Motor neuron (in vitro differentiated cells): ENCODE results near the gene SI. TPM values are rescaled to one million over a fixed set of nuclear protein-coding genes. Genes with fewer than 3 reads are reported as not detected.
"Not testable (repeated sequence)": the region's sequence is repeated elsewhere in the genome, so short reads cannot be mapped to it uniquely, and the experiment has no call there.

Source experiments
- ATAC-seq, 8 experiments: fragments of 200-7000 bp; cut with Tn5 transposase; replicated peaks in 6 of 8; 2 replicates each; pipeline ENCODE4 v1.8.0; 2021; ENCODE audit warnings: mild to moderate bottlenecking in 8 of 8, moderate library complexity in 8 of 8
- H3K27ac ChIP-seq, 2 donors: fragments of 250-450 bp; sonication (Bioruptor Pico); 2 replicates each; pipeline ENCODE4 v1.9.0; 2021; ENCODE audit warnings: antibody characterized with exemption in 2 of 2, mild to moderate bottlenecking in 2 of 2, moderate library complexity in 1 of 2
- H3K4me1 ChIP-seq, 2 donors: fragments of 250-450 bp; sonication (Bioruptor Pico); replicated peaks in 1 of 2; 2 replicates each; pipeline ENCODE4 v1.6.1; 2021; ENCODE audit warnings: antibody characterized with exemption in 2 of 2, mild to moderate bottlenecking in 2 of 2, moderate library complexity in 1 of 2
- H3K4me3 ChIP-seq, 5 donors: fragments of 250-450 bp; sonication (Bioruptor Pico); 2 replicates each; pipeline ENCODE4 v1.9.0; 2021; ENCODE audit warnings: antibody characterized with exemption in 5 of 5, mild to moderate bottlenecking in 5 of 5, moderate library complexity in 4 of 5
- WGBS, 10 experiments: fragments of 450-650 bp; shearing (Covaris generic); methylation state at CpG; one replicate each; pipeline ENCODE4 v1.0.0; 2022; 5-methylcytosine and 5-hydroxymethylcytosine counted together
- in situ Hi-C, 9 experiments: fragments of 400-800 bp; cut with MboI; loops; one replicate each; pipeline ENCODE4 v1.15.0; 2021; ENCODE audit warnings: low sequenced_read_pairs in 9 of 9, low pct_unique_long_range_greater_than_20kb in 2 of 9; ENCODE audit not compliant: unreplicated experiment in 9 of 9
- total RNA-seq, 8 experiments: library from RNA; unstranded; fragments of 300-600 nt; gene quantifications; 2 replicates each; pipeline versions ENCODE4 v1.2.3 to v1.2.4, GENCODE V29; 2022

Gene SI
- total RNA-seq = under 1 TPM in 1 of 8 experiments, not detected in 7; 0.04 TPM

- Histone ChIP-seq H3K27ac (no peak within 1 kb of the TSS), H3K4me3 (no peak within 1 kb of the TSS), H3K4me1 (no peaks in the 10 kb centered on the region)
- ATAC-seq = no peak
- in situ Hi-C loops = no loop called here
Observed at GRCh38 chr3:165078293-165078692, at the start of gene SI. Gene SI, minus strand, starts transcription at chr3:165078496. Its CDS starts 2,484 bp downstream, at chr3:165076012.

DNA sequence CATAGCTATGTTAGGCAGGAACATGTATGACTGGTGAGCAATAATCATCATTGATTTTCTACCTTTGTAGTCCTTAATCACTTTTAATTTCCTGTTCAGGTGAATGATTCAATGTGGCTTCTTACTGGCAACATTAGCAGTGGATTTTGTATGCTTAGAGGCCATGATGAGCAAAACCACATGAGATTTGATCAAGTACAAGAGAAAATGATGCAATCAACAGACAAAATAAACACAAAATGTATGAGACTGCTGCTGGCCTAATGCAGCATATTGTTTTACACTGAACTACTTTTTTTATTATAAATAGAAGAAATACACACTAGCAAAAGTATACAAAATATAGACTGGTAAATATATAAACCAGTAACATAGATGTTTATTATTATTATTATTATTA, 47.5 kb upstream of the SI start:
- Histone ChIP-seq H3K4me3 (no peak overlapping the region), H3K27ac (no peak overlapping the region), H3K4me1 (no peaks in the 10 kb centered on the region)
- in situ Hi-C loops = no loop called here
- no peak for ATAC-seq

DNA sequence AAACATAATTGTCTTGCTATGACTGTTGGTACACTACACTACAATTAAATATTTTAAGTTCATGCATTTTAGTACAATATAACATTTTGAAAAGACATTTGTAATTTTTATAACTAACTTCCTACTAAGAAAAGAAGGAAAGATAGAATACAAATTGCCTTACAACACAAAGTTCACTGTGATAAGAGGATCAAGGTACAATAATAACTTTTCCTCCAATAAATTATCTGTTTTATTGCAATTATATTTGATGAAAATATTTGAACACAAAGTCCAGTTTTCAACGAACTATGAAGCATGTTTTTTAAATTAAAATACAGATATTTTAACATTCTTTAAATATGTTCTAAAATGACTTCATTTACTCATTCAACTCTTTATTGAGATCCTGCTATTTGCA, 33.1 kb upstream of the SI start:
- ATAC-seq = no peak
- no peak overlapping the region for H3K4me3 ChIP-seq
- WGBS, 10 experiments = 0 to 70% (median 12%) methylated on average over 1 of the region's 1 CpG; no CpG with 5 or more reads in 2 of the 10 experiments
- no peak overlapping the region for H3K27ac ChIP-seq
- H3K4me1 ChIP-seq = no peaks in the 10 kb centered on the region
- in situ Hi-C loops = no loop called here

DNA sequence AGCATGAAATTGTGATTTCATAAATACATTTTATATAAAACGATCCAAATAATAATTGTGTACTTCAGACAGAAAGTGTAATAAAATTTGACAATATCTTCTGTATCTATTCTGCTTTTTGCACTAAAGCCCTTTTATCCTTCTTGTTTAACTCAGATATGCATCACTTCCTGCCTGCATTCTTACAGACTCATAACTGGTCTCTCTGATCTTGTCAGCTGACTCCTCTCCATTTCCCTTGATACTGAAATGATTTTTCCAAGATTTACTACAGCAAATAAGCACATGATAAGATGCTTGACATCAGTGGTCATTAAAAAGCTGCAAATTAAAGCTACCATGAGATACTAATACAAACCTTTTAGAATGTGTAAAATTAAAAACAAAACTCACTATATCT, 25.3 kb upstream of the SI start:
- no peak overlapping the region for H3K4me3 ChIP-seq
- no peak overlapping the region for H3K27ac ChIP-seq
- H3K4me1 ChIP-seq = no peaks in the 10 kb centered on the region
- no peak for ATAC-seq
- WGBS, 10 experiments = 0 to 100% (median 64%) methylated on average over 1 of the region's 1 CpG; no CpG with 5 or more reads in 1 of the 10 experiments
- in situ Hi-C loops = no loop called here

GRCh38 chr3:165082650-165083049, 4.4 kb upstream of the SI start:
- no peak for ATAC-seq
- Histone ChIP-seq H3K4me1 (no peaks in the 10 kb centered on the region), H3K4me3 (no peak overlapping the region), H3K27ac (no peak overlapping the region)
- in situ Hi-C loops = no loop called here

- no peak overlapping the region for H3K27ac ChIP-seq
- no peaks in the 10 kb centered on the region for H3K4me1 ChIP-seq
- WGBS, 10 experiments = 0 to 80% (median 18%) methylated on average over 1 of the region's 1 CpG; no CpG with 5 or more reads in 2 of the 10 experiments
- no peak overlapping the region for H3K4me3 ChIP-seq
- ATAC-seq = no peak
- in situ Hi-C loops = no loop called here
Observed at GRCh38 chr3:165081183-165081582, 2.9 kb upstream of the SI start.

DNA sequence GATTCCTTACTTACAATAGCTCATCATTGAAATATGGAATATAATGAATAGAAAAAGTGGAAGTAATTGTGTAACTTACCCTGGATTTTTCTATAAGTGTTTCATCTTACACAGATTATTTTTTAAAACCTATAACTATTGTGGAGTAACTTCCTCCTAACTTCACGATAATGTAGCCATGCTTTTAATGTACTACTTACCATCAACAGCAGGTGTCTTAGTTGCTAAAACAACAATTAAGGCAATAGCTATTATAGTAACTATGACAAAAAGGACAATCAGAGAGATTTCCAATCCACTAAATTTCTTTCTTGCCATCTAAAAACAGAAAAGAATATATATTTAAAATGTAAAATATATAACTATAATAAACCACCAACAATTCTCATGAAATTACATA, 2.6 kb downstream of the SI start:
- H3K27ac ChIP-seq = no peak overlapping the region
- H3K4me3 ChIP-seq = no peak overlapping the region
- no peaks in the 10 kb centered on the region for H3K4me1 ChIP-seq
- WGBS, 10 experiments = 0 to 100% (median 68%) methylated on average over 1 of the region's 1 CpG; no CpG with 5 or more reads in 2 of the 10 experiments
- in situ Hi-C loops = no loop called here
- ATAC-seq = no peak

DNA sequence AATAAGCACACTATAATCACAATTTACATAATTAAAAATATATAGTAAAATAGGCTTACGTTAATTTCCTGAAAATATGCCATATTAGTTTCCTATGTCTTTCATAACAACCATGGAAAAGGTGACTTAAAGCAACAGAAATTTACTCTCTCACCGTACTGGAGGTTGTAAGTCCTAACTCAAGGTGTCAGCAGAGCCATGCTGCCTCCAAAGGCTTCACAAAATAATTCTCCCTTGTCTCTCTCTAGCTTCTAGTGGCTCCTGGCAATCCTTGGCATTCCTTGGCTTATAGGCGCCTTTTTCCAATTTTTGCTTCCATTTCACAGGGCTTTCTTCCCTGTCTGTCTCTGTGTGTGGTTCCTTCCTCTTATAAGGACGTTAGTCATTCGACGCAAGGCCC, 7.6 kb downstream of the SI start:
- Histone ChIP-seq H3K4me1 (no peaks in the 10 kb centered on the region), H3K27ac (no peak overlapping the region), H3K4me3 (no peak overlapping the region)
- in situ Hi-C loops = no loop called here
- ATAC-seq = no peak
- 21 to 100% (median 66%) methylated on average over 2 to 6 of the region's 6 CpGs for WGBS, 10 experiments

DNA sequence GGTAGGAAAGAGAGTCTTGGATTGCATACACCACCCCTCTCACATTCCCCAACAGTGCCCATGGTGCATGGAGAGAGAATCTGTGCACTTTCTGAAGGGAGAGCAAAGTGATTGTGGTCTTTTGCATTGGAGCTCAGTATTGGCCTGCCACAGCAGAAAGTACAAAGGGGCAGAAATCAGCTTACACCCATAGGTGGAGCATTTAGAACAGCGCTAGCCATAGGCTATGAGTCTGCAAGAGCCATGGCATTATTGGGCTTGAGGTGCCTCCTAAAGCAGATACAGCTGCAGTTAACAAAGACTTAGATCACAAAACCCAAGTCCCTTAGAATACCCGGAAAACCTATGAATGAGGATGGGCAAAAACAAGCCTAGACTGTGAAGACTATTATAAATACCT, 21.8 kb downstream of the SI start:
- Histone ChIP-seq H3K4me3 (no peak overlapping the region), H3K27ac (no peak overlapping the region), H3K4me1 (no peaks in the 10 kb centered on the region)
- in situ Hi-C loops = no loop called here
- WGBS, 10 experiments = 20 to 100% (median 86%) methylated on average over 1 of the region's 2 CpGs; no CpG with 5 or more reads in 6 of the 10 experiments
- ATAC-seq = no peak

DNA sequence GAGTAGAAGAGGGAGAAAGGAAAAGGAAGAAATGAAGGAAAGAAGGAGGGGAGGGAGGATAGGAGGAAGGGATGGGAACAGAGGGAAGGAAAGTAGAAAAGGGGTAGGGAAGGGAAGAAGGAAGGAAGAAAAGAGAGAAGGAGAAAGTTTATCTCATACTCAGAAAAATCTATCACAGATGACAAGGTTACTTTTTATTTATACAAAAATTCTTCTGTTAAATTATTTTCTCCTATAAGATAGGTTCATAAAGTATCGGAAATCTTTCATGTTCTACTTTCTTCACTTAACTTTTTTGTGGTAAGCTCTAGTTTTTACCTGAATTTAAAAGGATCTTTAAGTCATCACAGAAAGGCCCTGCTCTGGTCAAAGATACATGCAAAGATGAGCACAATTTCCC, 38.1 kb downstream of the SI start:
- 6 to 100% (median 91%) methylated on average over 1 of the region's 1 CpG for WGBS, 10 experiments

GRCh38 chr3:165011557-165011956, 66.7 kb downstream of the SI start:
- no peak for ATAC-seq
- no peak overlapping the region for H3K4me3 ChIP-seq
- in situ Hi-C loops = no loop called here

More for the DNA sequence above, 38.1 kb downstream of the SI start:
- no peaks in the 10 kb centered on the region for H3K4me1 ChIP-seq
- in situ Hi-C loops = no loop called here
- no peak overlapping the region for H3K4me3 ChIP-seq
- ATAC-seq = no peak
- H3K27ac ChIP-seq = no peak overlapping the region

DNA sequence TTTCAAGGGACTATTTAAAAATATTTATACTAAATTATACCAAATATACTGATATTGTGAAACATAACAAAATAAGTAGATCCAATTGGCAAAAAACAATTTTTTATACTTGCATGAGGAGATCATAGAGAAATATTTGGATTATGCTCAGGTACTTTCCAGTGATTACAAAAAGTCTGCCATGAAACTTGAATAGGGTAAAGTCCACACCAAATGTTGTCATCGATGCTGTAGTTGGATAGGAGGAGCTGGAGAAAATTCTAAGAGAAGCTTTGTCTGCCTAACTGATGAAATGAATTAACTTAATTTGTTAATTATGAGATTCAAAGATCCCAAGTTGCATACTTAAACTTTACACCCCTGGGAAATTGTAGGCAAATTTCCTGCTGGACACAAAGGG, 93.3 kb downstream of the SI start:
- in situ Hi-C loops = no loop called here
- H3K4me3 ChIP-seq = no peak overlapping the region
- no peaks in the 10 kb centered on the region for H3K4me1 ChIP-seq
- no peak for ATAC-seq
- no peak overlapping the region for H3K27ac ChIP-seq
- WGBS, 10 experiments = 0 to 100% (median 67%) methylated on average over 1 of the region's 1 CpG; no CpG with 5 or more reads in 2 of the 10 experiments

More at GRCh38 chr3:165011557-165011956, 66.7 kb downstream of the SI start:
- 64 to 100% (median 80%) methylated on average over 2 to 3 of the region's 3 CpGs; no CpG with 5 or more reads in 1 of the 10 experiments for WGBS, 10 experiments
- Histone ChIP-seq H3K4me1 (no peaks in the 10 kb centered on the region), H3K27ac (no peak overlapping the region)

- ATAC-seq = no peak
- Histone ChIP-seq H3K4me3 (no peak overlapping the region), H3K4me1 (no peaks in the 10 kb centered on the region), H3K27ac (no peak overlapping the region)
- in situ Hi-C loops = no loop called here
- 5 to 100% (median 78%) methylated on average over 2 to 5 of the region's 6 CpGs for WGBS, 10 experiments
Observed at GRCh38 chr3:164962610-164963009, 115.7 kb downstream of the SI start.

- no peak overlapping the region for H3K4me3 ChIP-seq
- in situ Hi-C loops = no loop called here
- 3 to 100% (median 87%) methylated on average over 1 to 3 of the region's 3 CpGs for WGBS, 10 experiments
- H3K4me1 ChIP-seq = no peaks in the 10 kb centered on the region
- no peak overlapping the region for H3K27ac ChIP-seq
- no peak for ATAC-seq
Observed at GRCh38 chr3:164952966-164953365, 125.3 kb downstream of the SI start.

DNA sequence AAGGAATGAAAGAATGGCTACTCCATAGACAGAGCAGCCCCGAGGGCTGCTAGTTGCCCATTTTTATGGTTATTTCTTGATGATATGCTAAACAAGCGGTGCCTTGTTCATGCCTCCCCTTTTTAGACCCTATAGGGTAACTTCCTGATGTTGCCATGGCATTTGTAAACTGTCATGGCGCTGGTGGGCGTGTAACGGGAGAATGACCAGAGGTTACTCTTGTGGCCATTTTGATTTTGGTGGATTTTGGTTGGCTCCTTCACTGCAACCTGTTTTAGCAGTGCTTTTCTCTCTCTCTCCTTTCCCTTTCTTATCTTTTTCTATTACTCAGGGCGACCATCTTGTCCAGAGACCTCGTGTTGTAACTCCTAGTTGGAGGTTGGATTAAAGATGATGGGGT, 126.9 kb downstream of the SI start:
- ATAC-seq, H3K4me1 ChIP-seq, in situ Hi-C loops, H3K27ac ChIP-seq, H3K4me3 ChIP-seq: not testable (repeated sequence)
- 18 to 100% (median 90%) methylated on average over 1 to 7 of the region's 7 CpGs for WGBS, 10 experiments
